Neural cell (in vitro differentiated cells): ENCODE results near the gene SUSD4. TPM values are rescaled to one million over a fixed set of nuclear protein-coding genes. Genes with fewer than 3 reads are reported as not detected.

ENCODE experiments used
- H2AFZ ChIP-seq: fragments of 200-600, 300-800 bp; sonication (generic), shearing (Covaris generic); 2 replicates; pipeline ENCODE4 v1.6.0; 2014; ENCODE audit warnings: low read depth, mild to moderate bottlenecking, antibody characterized with exemption, low read length, moderate library complexity
- H3F3A ChIP-seq: fragments of 200-600 bp; shearing (Covaris generic); 2 replicates; pipeline ENCODE4 v1.6.1; 2016; ENCODE audit warnings: mild to moderate bottlenecking, moderate library complexity, mixed read lengths, antibody characterized with exemption, low read length; ENCODE audit not compliant: insufficient read depth, poor library complexity, severe bottlenecking
- H3K27ac ChIP-seq: fragments of 200-600, 300-800 bp; sonication (generic), shearing (Covaris generic); 2 replicates; pipeline ENCODE4 v1.5.1; 2014; ENCODE audit warnings: mild to moderate bottlenecking, low read length, moderate library complexity
- H3K27me3 ChIP-seq: fragments of 300-800, 200-600 bp; sonication (generic), shearing (Covaris generic); 2 replicates; pipeline ENCODE4 v1.6.0; 2014; ENCODE audit warnings: mild to moderate bottlenecking, low read depth, low read length, moderate library complexity; ENCODE audit not compliant: insufficient read depth
- H3K36me3 ChIP-seq: fragments of 300-800, 200-600 bp; sonication (generic), shearing (Covaris generic); 2 replicates; pipeline ENCODE4 v1.5.1; 2014; ENCODE audit warnings: mild to moderate bottlenecking, antibody characterized with exemption, low read length, moderate library complexity; ENCODE audit not compliant: insufficient read depth
- H3K4me2 ChIP-seq: fragments of 300-800, 200-600 bp; sonication (generic), shearing (Covaris generic); 2 replicates; pipeline ENCODE4 v1.6.0; 2014; ENCODE audit warnings: mild to moderate bottlenecking, low read length
- H3K4me3 ChIP-seq: fragments of 300-800, 200-600 bp; sonication (generic), shearing (Covaris generic); 2 replicates; pipeline ENCODE4 v1.5.1; 2014; ENCODE audit warnings: mild to moderate bottlenecking, low read length, moderate library complexity
- H3K79me2 ChIP-seq: fragments of 200-600 bp; shearing (Covaris generic); replicated peaks from 2 replicates; pipeline ENCODE4 v1.6.0; 2014; ENCODE audit warnings: mild to moderate bottlenecking, low read length, moderate library complexity; ENCODE audit not compliant: insufficient read depth
- H3K9ac ChIP-seq: fragments of 300-800, 200-600 bp; sonication (generic), shearing (Covaris generic); 2 replicates; pipeline ENCODE4 v1.6.1; 2016; ENCODE audit warnings: mild to moderate bottlenecking, low read length, mixed read lengths
- H3K9me2 ChIP-seq: fragments of 200-600 bp; shearing (Covaris generic); 2 replicates; pipeline ENCODE4 v1.6.1; 2016; ENCODE audit warnings: mild to moderate bottlenecking, low read length, mixed read lengths; ENCODE audit not compliant: insufficient read depth
- H3K9me3 ChIP-seq: fragments of 200-600, 300-800 bp; sonication (generic), shearing (Covaris generic); 2 replicates; pipeline ENCODE4 v1.6.1; 2016; ENCODE audit warnings: mild to moderate bottlenecking, mixed run types, low read length, moderate library complexity, mixed read lengths
- H4K20me1 ChIP-seq: fragments of 200-600 bp; shearing (Covaris generic); 2 replicates; pipeline ENCODE4 v1.6.1; 2016; ENCODE audit warnings: mild to moderate bottlenecking, mixed run types; ENCODE audit not compliant: insufficient read depth
- EP300 ChIP-seq: fragments of 450-650 bp; conservative IDR thresholded peaks from 2 replicates; pipeline ENCODE4 v1.6.1; 2014; ENCODE audit warnings: antibody characterized with exemption, mild to moderate bottlenecking, moderate library complexity; ENCODE audit not compliant: poor library complexity, severe bottlenecking
- EZH2 ChIP-seq: fragments of 200-600, 300-800 bp; shearing (Covaris generic), sonication (generic); IDR thresholded peaks from 2 replicates; pipeline ENCODE4 v1.6.1; 2014; ENCODE audit warnings: antibody characterized with exemption, low read length, borderline replicate concordance, mild to moderate bottlenecking; ENCODE audit not compliant: insufficient read depth, poor library complexity, severe bottlenecking
- MXI1 ChIP-seq: fragments of 450-650 bp; conservative IDR thresholded peaks from 2 replicates; pipeline ENCODE4 v1.6.1; 2014; ENCODE audit warnings: antibody characterized with exemption, mild to moderate bottlenecking; ENCODE audit not compliant: poor library complexity, severe bottlenecking
- POLR2AphosphoS5 ChIP-seq: IDR thresholded peaks from 2 replicates; pipeline ENCODE4 v1.6.1; 2012
- RAD21 ChIP-seq: fragments of 450-650 bp; conservative IDR thresholded peaks from 2 replicates; pipeline ENCODE4 v1.6.1; 2014; ENCODE audit warnings: antibody characterized with exemption, mild to moderate bottlenecking, moderate library complexity
- SMC3 ChIP-seq: fragments of 450-650 bp; conservative IDR thresholded peaks from 2 replicates; pipeline ENCODE4 v1.6.1; 2014; ENCODE audit warnings: antibody characterized with exemption, mild to moderate bottlenecking, moderate library complexity; ENCODE audit not compliant: poor library complexity
- TAF1 ChIP-seq: IDR thresholded peaks from 2 replicates; pipeline ENCODE4 v1.6.1; 2012; ENCODE audit warnings: low read depth
- polyA plus RNA-seq: library from polyadenylated mRNA; depleted of rRNA; stranded (reverse); fragments of >200 nt; gene quantifications from 2 replicates; pipeline ENCODE4 v1.2.3, GENCODE V29; 2014
- TF ChIP-seq, protein P1 (sequence below): fragments of 450-650 bp; IDR thresholded peaks from 2 replicates; pipeline ENCODE4 v1.5.1; 2014; ENCODE audit warnings: antibody characterized with exemption, mild to moderate bottlenecking, moderate library complexity; ENCODE audit not compliant: poor library complexity, severe bottlenecking
- TF ChIP-seq, protein P2 (sequence below): IDR thresholded peaks from 2 replicates; pipeline ENCODE4 v1.6.1; 2012; ENCODE audit warnings: borderline replicate concordance

Gene SUSD4
- polyA plus RNA-seq, 1 donor from 2014 or later, result 31.5 TPM

DNA sequence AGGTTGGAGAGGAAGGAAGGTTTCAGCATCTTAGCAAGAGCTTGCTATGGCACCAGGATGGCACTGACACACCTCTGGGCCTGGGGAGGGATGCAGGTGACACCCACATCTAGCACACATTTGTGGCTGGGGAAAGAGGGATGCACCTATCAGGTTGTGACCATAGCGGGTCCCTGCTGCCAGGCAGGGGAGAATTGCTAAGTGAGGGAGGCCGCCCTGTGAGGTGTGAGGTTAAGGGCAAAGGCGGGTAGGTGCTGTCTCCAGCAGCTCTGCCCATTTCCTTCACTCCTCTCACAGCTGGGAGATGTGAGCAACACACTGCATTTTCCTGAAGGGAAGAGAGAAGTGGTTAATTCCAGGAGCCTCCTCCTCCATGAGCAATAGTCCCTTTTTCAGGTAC, 137.7 kb downstream of the SUSD4 start:
- TF ChIP-seq TAF1 (no peak), MXI1 (no peak), EZH2 (no peak), POLR2AphosphoS5 (no peak), RAD21 (no peak), SMC3 (no peak), EP300 (no peak)
- TF ChIP-seq, protein P1, sequence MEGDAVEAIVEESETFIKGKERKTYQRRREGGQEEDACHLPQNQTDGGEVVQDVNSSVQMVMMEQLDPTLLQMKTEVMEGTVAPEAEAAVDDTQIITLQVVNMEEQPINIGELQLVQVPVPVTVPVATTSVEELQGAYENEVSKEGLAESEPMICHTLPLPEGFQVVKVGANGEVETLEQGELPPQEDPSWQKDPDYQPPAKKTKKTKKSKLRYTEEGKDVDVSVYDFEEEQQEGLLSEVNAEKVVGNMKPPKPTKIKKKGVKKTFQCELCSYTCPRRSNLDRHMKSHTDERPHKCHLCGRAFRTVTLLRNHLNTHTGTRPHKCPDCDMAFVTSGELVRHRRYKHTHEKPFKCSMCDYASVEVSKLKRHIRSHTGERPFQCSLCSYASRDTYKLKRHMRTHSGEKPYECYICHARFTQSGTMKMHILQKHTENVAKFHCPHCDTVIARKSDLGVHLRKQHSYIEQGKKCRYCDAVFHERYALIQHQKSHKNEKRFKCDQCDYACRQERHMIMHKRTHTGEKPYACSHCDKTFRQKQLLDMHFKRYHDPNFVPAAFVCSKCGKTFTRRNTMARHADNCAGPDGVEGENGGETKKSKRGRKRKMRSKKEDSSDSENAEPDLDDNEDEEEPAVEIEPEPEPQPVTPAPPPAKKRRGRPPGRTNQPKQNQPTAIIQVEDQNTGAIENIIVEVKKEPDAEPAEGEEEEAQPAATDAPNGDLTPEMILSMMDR, result no peak
- TF ChIP-seq, protein P2, sequence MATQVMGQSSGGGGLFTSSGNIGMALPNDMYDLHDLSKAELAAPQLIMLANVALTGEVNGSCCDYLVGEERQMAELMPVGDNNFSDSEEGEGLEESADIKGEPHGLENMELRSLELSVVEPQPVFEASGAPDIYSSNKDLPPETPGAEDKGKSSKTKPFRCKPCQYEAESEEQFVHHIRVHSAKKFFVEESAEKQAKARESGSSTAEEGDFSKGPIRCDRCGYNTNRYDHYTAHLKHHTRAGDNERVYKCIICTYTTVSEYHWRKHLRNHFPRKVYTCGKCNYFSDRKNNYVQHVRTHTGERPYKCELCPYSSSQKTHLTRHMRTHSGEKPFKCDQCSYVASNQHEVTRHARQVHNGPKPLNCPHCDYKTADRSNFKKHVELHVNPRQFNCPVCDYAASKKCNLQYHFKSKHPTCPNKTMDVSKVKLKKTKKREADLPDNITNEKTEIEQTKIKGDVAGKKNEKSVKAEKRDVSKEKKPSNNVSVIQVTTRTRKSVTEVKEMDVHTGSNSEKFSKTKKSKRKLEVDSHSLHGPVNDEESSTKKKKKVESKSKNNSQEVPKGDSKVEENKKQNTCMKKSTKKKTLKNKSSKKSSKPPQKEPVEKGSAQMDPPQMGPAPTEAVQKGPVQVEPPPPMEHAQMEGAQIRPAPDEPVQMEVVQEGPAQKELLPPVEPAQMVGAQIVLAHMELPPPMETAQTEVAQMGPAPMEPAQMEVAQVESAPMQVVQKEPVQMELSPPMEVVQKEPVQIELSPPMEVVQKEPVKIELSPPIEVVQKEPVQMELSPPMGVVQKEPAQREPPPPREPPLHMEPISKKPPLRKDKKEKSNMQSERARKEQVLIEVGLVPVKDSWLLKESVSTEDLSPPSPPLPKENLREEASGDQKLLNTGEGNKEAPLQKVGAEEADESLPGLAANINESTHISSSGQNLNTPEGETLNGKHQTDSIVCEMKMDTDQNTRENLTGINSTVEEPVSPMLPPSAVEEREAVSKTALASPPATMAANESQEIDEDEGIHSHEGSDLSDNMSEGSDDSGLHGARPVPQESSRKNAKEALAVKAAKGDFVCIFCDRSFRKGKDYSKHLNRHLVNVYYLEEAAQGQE, result no peak
- no peak overlapping the region for H3K4me3 ChIP-seq
- H3K9ac ChIP-seq, result no peak overlapping the region

DNA sequence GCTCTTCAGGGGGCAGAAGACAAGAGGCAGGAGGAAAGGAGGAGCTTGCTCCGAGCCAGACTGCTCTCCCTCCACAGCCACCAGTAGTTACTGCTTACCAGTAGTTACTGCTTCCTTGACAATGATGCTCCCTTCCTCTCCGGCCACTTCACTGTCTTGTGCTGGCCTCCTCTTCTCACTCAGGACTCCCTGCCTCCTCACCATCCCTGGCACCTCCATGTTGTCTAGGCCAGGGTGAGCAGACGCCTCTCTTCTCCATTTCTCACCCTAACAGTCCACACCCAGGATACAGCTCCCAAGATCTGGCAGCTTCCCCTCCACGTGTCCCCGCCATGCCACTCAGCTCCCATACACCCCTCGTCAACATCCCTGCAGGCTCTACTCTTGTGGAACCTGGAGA, 138.5 kb downstream of the SUSD4 start:
- H2AFZ ChIP-seq, result no peak overlapping the region
- no peaks in the 10 kb centered on the region for H3K9me2 ChIP-seq
- no peaks in the 10 kb centered on the region for H3F3A ChIP-seq
- no peaks in the 10 kb centered on the region for H3K9me3 ChIP-seq
- H3K27ac ChIP-seq, result no peak overlapping the region
- no peak overlapping the region for H3K4me2 ChIP-seq
- H4K20me1 ChIP-seq, result no peaks in the 10 kb centered on the region
- H3K36me3 ChIP-seq, result peaks cover 5% of the 10 kb centered on the region
- H3K27me3 ChIP-seq, result no peaks in the 10 kb centered on the region
- no peak for TF ChIP-seq EZH2
- TF ChIP-seq, protein P2, result no peak
- TF ChIP-seq, protein P1, result no peak
- no peak for TF ChIP-seq POLR2AphosphoS5
- no peak for TF ChIP-seq TAF1
- TF ChIP-seq SMC3, result no peak
- no peak for TF ChIP-seq MXI1
- no peak for TF ChIP-seq EP300
- TF ChIP-seq RAD21, result no peak
- no peaks in the 10 kb centered on the region for H3K79me2 ChIP-seq
- no peak overlapping the region for H3K9ac ChIP-seq
- H3K4me3 ChIP-seq, result no peak overlapping the region

More for the DNA sequence above, 137.7 kb downstream of the SUSD4 start:
- Histone ChIP-seq H3K27ac (no peak overlapping the region), H3K9me2 (no peaks in the 10 kb centered on the region), H3K4me2 (no peak overlapping the region), H3K79me2 (no peaks in the 10 kb centered on the region), H3K36me3 (no peaks in the 10 kb centered on the region), H3F3A (no peaks in the 10 kb centered on the region), H3K9me3 (no peaks in the 10 kb centered on the region), H4K20me1 (no peaks in the 10 kb centered on the region), H2AFZ (no peak overlapping the region), H3K27me3 (no peaks in the 10 kb centered on the region)
